Measurements from ENCODE around the gene MAGI1.
A peak's percentile ranks its signal among the peaks of the same experiment; 100 is the strongest.

The MAGI1 gene

DNA sequence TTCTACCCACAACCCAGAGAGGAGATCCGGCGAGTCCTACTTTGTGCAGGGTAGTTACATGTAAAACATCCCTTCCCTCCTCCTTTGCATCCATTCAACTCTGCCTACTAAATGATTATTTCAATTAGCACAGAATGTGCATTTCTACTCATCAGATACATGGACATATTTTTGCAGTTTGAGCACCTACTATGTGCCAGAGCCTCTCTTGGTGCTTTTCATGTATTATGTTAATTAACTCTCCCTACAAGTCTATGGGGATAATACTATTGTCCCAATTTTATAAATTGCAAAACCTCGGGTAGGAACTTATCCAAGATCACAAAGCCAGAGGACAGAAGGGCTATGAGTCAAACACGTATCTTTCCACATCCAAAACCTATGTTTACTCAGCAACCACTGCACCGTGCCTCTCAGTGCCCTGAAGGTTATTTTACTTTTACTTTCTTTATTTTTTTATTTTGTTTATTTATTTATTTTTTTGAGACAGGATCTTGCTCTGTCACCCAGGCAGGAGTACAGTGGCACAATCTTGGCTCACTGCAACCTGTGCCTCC lies 432.8 kb downstream of the MAGI1 start:
- no peak for TF ChIP-seq BACH2 (CRISPR knock-in tag; IDR thresholded peaks at IDR 0.05; ENCODE audit: borderline replicate concordance)
- TF ChIP-seq TCF4 (CRISPR knock-in tag; IDR thresholded peaks at IDR 0.05; ENCODE audit: borderline replicate concordance) = no peak
- no peak for TF ChIP-seq ZFP3 (CRISPR knock-in tag; IDR thresholded peaks at IDR 0.05)
- no peak for TF ChIP-seq ARNTL (CRISPR knock-in tag; IDR thresholded peaks at IDR 0.05; ENCODE audit: borderline replicate concordance, low read depth)
- no peak for TF ChIP-seq RARB (CRISPR knock-in tag; IDR thresholded peaks at IDR 0.05)
- TF ChIP-seq, protein P1, sequence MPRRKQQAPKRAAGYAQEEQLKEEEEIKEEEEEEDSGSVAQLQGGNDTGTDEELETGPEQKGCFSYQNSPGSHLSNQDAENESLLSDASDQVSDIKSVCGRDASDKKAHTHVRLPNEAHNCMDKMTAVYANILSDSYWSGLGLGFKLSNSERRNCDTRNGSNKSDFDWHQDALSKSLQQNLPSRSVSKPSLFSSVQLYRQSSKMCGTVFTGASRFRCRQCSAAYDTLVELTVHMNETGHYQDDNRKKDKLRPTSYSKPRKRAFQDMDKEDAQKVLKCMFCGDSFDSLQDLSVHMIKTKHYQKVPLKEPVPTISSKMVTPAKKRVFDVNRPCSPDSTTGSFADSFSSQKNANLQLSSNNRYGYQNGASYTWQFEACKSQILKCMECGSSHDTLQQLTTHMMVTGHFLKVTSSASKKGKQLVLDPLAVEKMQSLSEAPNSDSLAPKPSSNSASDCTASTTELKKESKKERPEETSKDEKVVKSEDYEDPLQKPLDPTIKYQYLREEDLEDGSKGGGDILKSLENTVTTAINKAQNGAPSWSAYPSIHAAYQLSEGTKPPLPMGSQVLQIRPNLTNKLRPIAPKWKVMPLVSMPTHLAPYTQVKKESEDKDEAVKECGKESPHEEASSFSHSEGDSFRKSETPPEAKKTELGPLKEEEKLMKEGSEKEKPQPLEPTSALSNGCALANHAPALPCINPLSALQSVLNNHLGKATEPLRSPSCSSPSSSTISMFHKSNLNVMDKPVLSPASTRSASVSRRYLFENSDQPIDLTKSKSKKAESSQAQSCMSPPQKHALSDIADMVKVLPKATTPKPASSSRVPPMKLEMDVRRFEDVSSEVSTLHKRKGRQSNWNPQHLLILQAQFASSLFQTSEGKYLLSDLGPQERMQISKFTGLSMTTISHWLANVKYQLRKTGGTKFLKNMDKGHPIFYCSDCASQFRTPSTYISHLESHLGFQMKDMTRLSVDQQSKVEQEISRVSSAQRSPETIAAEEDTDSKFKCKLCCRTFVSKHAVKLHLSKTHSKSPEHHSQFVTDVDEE (CRISPR knock-in tag; IDR thresholded peaks at IDR 0.05) = no peak
- TF ChIP-seq SNAI2 (CRISPR knock-in tag; IDR thresholded peaks at IDR 0.05) = no peak
- no peak for TF ChIP-seq ZC3H10 (CRISPR knock-in tag; IDR thresholded peaks at IDR 0.05)
- TF ChIP-seq ZNF8 (CRISPR knock-in tag; IDR thresholded peaks at IDR 0.05) = no peak
- TF ChIP-seq PPARA (CRISPR knock-in tag; IDR thresholded peaks at IDR 0.05; ENCODE audit: borderline replicate concordance) = no peak
- no peak for TF ChIP-seq GLIS3 (CRISPR knock-in tag; IDR thresholded peaks at IDR 0.05)
- no peak for TF ChIP-seq CREB5 (CRISPR knock-in tag; IDR thresholded peaks at IDR 0.05; ENCODE audit: low read depth)
- TF ChIP-seq, protein P2, sequence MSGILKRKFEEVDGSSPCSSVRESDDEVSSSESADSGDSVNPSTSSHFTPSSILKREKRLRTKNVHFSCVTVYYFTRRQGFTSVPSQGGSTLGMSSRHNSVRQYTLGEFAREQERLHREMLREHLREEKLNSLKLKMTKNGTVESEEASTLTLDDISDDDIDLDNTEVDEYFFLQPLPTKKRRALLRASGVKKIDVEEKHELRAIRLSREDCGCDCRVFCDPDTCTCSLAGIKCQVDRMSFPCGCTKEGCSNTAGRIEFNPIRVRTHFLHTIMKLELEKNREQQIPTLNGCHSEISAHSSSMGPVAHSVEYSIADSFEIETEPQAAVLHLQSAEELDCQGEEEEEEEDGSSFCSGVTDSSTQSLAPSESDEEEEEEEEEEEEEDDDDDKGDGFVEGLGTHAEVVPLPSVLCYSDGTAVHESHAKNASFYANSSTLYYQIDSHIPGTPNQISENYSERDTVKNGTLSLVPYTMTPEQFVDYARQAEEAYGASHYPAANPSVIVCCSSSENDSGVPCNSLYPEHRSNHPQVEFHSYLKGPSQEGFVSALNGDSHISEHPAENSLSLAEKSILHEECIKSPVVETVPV (CRISPR knock-in tag; IDR thresholded peaks at IDR 0.05) = no peak
- TF ChIP-seq TOX (CRISPR knock-in tag; IDR thresholded peaks at IDR 0.05; ENCODE audit: borderline replicate concordance) = no peak
- TF ChIP-seq ISL1 (CRISPR knock-in tag; IDR thresholded peaks at IDR 0.05) = no peak
- TF ChIP-seq ZNF565 (CRISPR knock-in tag; conservative IDR thresholded peaks at IDR 0.05; ENCODE audit: low read depth) = no peak
- no peak for TF ChIP-seq ZFP30 (CRISPR knock-in tag; IDR thresholded peaks at IDR 0.05)
- TF ChIP-seq ZNF70 (CRISPR knock-in tag; IDR thresholded peaks at IDR 0.05) = no peak
- ATAC-seq = no peak

DNA sequence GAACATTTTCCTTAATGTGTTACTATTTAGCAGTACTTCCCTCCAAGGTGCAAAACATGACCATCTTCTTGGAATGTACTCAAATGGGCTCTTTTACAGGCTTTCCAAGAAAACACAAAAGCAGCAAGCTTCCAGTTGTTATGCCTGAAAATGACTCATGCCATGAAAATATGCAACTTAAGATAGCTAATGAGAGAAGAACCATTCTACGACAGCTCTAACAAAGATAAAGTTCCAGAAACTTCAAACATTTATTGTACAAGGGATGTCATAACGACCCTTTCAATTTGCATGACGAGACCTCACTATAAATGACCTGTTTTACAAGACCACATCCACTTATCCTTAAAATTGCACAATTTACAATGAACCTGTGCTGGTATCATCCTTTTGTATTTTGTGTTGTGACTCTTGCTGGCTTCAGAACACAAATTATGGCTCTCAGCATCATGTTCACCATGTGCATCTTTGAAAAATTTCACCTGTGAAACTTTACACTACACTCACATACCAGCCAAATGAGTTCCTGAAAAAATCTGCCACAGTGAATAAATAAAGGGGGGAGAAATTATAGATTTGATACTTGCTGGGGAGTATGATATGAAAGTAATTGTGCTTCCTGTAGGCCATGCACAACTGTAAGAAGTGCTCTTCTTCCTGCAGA lies 433.7 kb downstream of the MAGI1 start:
- TF ChIP-seq ISL1 (CRISPR knock-in tag; IDR thresholded peaks at IDR 0.05) (peak; percentile 76), ZNF8 (CRISPR knock-in tag; IDR thresholded peaks at IDR 0.05) (no peak), GLIS3 (CRISPR knock-in tag; IDR thresholded peaks at IDR 0.05) (no peak), ZFP30 (CRISPR knock-in tag; IDR thresholded peaks at IDR 0.05) (no peak)
- peak; percentile 70 for ATAC-seq

DNA sequence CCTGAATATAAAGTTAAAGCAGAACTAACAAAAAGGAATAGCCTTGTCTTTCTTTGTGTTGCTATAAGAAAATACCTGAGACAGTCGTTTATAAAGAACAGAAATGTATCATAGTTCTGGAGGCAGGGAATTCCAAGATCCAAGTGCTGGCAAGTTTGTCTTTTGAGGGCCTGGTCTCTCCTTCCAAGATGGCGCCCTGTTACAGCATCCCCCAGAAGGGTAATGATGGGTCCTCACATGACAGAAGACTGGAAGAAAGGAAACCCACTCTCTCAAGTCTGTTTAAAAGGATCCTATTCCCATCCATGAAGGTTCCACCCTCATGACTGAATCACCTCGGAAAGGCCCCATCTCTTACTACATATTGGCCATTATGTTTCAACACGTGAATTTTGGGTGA lies 435.1 kb downstream of the MAGI1 start:
- ATAC-seq = no peak
- TF ChIP-seq TOX (CRISPR knock-in tag; IDR thresholded peaks at IDR 0.05; ENCODE audit: borderline replicate concordance) (no peak), ZNF70 (CRISPR knock-in tag; IDR thresholded peaks at IDR 0.05) (no peak), BACH2 (CRISPR knock-in tag; IDR thresholded peaks at IDR 0.05; ENCODE audit: borderline replicate concordance) (no peak), ZFP3 (CRISPR knock-in tag; IDR thresholded peaks at IDR 0.05) (no peak), SNAI2 (CRISPR knock-in tag; IDR thresholded peaks at IDR 0.05) (no peak), OSR1 (CRISPR knock-in tag; IDR thresholded peaks at IDR 0.05) (no peak), GLIS3 (CRISPR knock-in tag; IDR thresholded peaks at IDR 0.05) (no peak), ZC3H10 (CRISPR knock-in tag; IDR thresholded peaks at IDR 0.05) (no peak), TCF4 (CRISPR knock-in tag; IDR thresholded peaks at IDR 0.05; ENCODE audit: borderline replicate concordance) (no peak), ZNF8 (CRISPR knock-in tag; IDR thresholded peaks at IDR 0.05) (no peak), PATZ1 (CRISPR knock-in tag; IDR thresholded peaks at IDR 0.05; ENCODE audit: borderline replicate concordance) (no peak), CREB5 (CRISPR knock-in tag; IDR thresholded peaks at IDR 0.05; ENCODE audit: low read depth) (no peak), ZFP30 (CRISPR knock-in tag; IDR thresholded peaks at IDR 0.05) (no peak), ISL1 (CRISPR knock-in tag; IDR thresholded peaks at IDR 0.05) (no peak), ZNF565 (CRISPR knock-in tag; conservative IDR thresholded peaks at IDR 0.05; ENCODE audit: low read depth) (no peak), ESRRG (CRISPR knock-in tag; IDR thresholded peaks at IDR 0.05) (no peak)
- TF ChIP-seq, protein P3, sequence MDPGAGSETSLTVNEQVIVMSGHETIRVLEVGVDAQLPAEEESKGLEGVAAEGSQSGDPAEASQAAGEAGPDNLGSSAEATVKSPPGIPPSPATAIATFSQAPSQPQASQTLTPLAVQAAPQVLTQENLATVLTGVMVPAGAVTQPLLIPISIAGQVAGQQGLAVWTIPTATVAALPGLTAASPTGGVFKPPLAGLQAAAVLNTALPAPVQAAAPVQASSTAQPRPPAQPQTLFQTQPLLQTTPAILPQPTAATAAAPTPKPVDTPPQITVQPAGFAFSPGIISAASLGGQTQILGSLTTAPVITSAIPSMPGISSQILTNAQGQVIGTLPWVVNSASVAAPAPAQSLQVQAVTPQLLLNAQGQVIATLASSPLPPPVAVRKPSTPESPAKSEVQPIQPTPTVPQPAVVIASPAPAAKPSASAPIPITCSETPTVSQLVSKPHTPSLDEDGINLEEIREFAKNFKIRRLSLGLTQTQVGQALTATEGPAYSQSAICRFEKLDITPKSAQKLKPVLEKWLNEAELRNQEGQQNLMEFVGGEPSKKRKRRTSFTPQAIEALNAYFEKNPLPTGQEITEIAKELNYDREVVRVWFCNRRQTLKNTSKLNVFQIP (CRISPR knock-in tag; IDR thresholded peaks at IDR 0.05; ENCODE audit: borderline replicate concordance, low read depth) = no peak
- TF ChIP-seq, protein P1 (CRISPR knock-in tag; IDR thresholded peaks at IDR 0.05) = no peak
